ENCODE data around the gene INAVA. TPM values are rescaled to one million over a fixed set of nuclear protein-coding genes. Genes with fewer than 3 reads are reported as not detected.

The INAVA gene
- total RNA-seq, 1 donor from 2014 or later = 23.7 TPM

- Mint-ChIP-seq H3K9me3 (no peaks in the 10 kb centered on the region), H3K4me3 (no peak overlapping the region), H3K4me1 (peaks cover 8% of the 10 kb centered on the region), H3K27ac (no peak overlapping the region), H3K36me3 (peaks cover 21% of the 10 kb centered on the region), H3K27me3 (ENCODE audit: insufficient read depth, low read depth) (peaks cover 2% of the 10 kb centered on the region)
- Histone ChIP-seq H3K27ac (no peak overlapping the region), H3K36me3 (no peaks in the 10 kb centered on the region), H3K4me3 (no peak overlapping the region), H4K20me1 (ENCODE audit: low read depth) (no peaks in the 10 kb centered on the region), H3K9ac (no peak overlapping the region), H3K4me1 (peaks cover 15% of the 10 kb centered on the region), H3K79me2 (ENCODE audit: low read depth) (no peaks in the 10 kb centered on the region), H2AFZ (replicated peaks) (no peak overlapping the region), H3K4me2 (no peak overlapping the region), H3K9me3 (ENCODE audit: low read depth) (no peaks in the 10 kb centered on the region), H3F3A (ENCODE audit: low read depth) (peaks cover 10% of the 10 kb centered on the region), H3K27me3 (no peaks in the 10 kb centered on the region)
- TF ChIP-seq EZH2 (IDR thresholded peaks at IDR 0.05) (no peak), EZH2phosphoT487 (IDR thresholded peaks at IDR 0.05) (no peak), CTCF (IDR thresholded peaks at IDR 0.05) (no peak)
- no peak for DNase-seq (ENCODE audit: low spot score)
These were observed 28.6 kb upstream of the INAVA start for GRCh38 chr1:200866116-200866515.

- Histone ChIP-seq H3K9me3 (ENCODE audit: low read depth) (no peaks in the 10 kb centered on the region), H2AFZ (replicated peaks) (no peak overlapping the region), H3K4me2 (no peak overlapping the region), H3K79me2 (ENCODE audit: low read depth) (no peaks in the 10 kb centered on the region), H4K20me1 (ENCODE audit: low read depth) (no peaks in the 10 kb centered on the region), H3K36me3 (no peaks in the 10 kb centered on the region), H3K9ac (no peak overlapping the region), H3K4me1 (peaks cover 17% of the 10 kb centered on the region), H3K4me3 (no peak overlapping the region), H3F3A (ENCODE audit: low read depth) (peaks cover 10% of the 10 kb centered on the region), H3K27me3 (no peaks in the 10 kb centered on the region), H3K27ac (no peak overlapping the region)
- Mint-ChIP-seq H3K4me3 (no peak overlapping the region), H3K27ac (no peak overlapping the region), H3K4me1 (peaks cover 8% of the 10 kb centered on the region), H3K27me3 (ENCODE audit: insufficient read depth, low read depth) (peaks cover 2% of the 10 kb centered on the region), H3K36me3 (peaks cover 21% of the 10 kb centered on the region), H3K9me3 (no peaks in the 10 kb centered on the region)
- TF ChIP-seq EZH2 (IDR thresholded peaks at IDR 0.05) (no peak), EZH2phosphoT487 (IDR thresholded peaks at IDR 0.05) (no peak), CTCF (IDR thresholded peaks at IDR 0.05) (no peak)
- no peak for DNase-seq (ENCODE audit: low spot score)
These were observed 28.2 kb upstream of the INAVA start for GRCh38 chr1:200866521-200866920.

- Histone ChIP-seq H3K4me2 (no peak overlapping the region), H3K4me1 (peaks cover 17% of the 10 kb centered on the region), H2AFZ (replicated peaks) (no peak overlapping the region), H3K9ac (no peak overlapping the region), H3K36me3 (no peaks in the 10 kb centered on the region), H4K20me1 (ENCODE audit: low read depth) (no peaks in the 10 kb centered on the region), H3K27me3 (no peaks in the 10 kb centered on the region), H3K9me3 (ENCODE audit: low read depth) (no peaks in the 10 kb centered on the region), H3K4me3 (no peak overlapping the region), H3K27ac (no peak overlapping the region), H3F3A (ENCODE audit: low read depth) (peaks cover 10% of the 10 kb centered on the region), H3K79me2 (ENCODE audit: low read depth) (no peaks in the 10 kb centered on the region)
- Mint-ChIP-seq H3K4me3 (no peak overlapping the region), H3K27me3 (ENCODE audit: insufficient read depth, low read depth) (peaks cover 2% of the 10 kb centered on the region), H3K27ac (peak overlapping the region; percentile 93), H3K4me1 (peaks cover 8% of the 10 kb centered on the region), H3K9me3 (no peaks in the 10 kb centered on the region), H3K36me3 (peaks cover 18% of the 10 kb centered on the region)
- no peak for DNase-seq (ENCODE audit: low spot score)
- TF ChIP-seq EZH2 (IDR thresholded peaks at IDR 0.05) (no peak), EZH2phosphoT487 (IDR thresholded peaks at IDR 0.05) (no peak), CTCF (IDR thresholded peaks at IDR 0.05) (no peak)
These were observed 27.5 kb upstream of the INAVA start for GRCh38 chr1:200867018-200867811.

Measured in neural progenitor cell (in vitro differentiated cells).